Glutamatergic neuron (in vitro differentiated cells): ENCODE data around the gene RHAG. TPM values are rescaled to one million over a fixed set of nuclear protein-coding genes. Genes with fewer than 3 reads are reported as not detected.

Source experiments
- DNase-seq: peaks from one replicate; pipeline ENCODE4 v3.0.0; 2022
- H3K27ac Mint-ChIP-seq: one replicate; pipeline ENCODE4 v1.8.0; 2020; ENCODE audit warnings: mild to moderate bottlenecking, mixed read lengths, inconsistent platforms; ENCODE audit not compliant: unreplicated experiment
- H3K27me3 Mint-ChIP-seq: one replicate; pipeline ENCODE4 v1.8.0; 2020; ENCODE audit warnings: mild to moderate bottlenecking, moderate library complexity, mixed read lengths, inconsistent platforms; ENCODE audit not compliant: unreplicated experiment
- H3K36me3 Mint-ChIP-seq: one replicate; pipeline ENCODE4 v1.8.0; 2020; ENCODE audit warnings: mild to moderate bottlenecking, mixed read lengths, inconsistent platforms; ENCODE audit not compliant: unreplicated experiment
- H3K4me1 Mint-ChIP-seq: one replicate; pipeline ENCODE4 v1.8.0; 2020; ENCODE audit warnings: mild to moderate bottlenecking, low read depth, mixed read lengths, inconsistent platforms; ENCODE audit not compliant: unreplicated experiment
- H3K4me3 Mint-ChIP-seq: one replicate; pipeline ENCODE4 v1.8.0; 2020; ENCODE audit warnings: mild to moderate bottlenecking, mixed read lengths, inconsistent platforms; ENCODE audit not compliant: unreplicated experiment
- H3K9me3 Mint-ChIP-seq: one replicate; pipeline ENCODE4 v1.8.0; 2020; ENCODE audit warnings: mild to moderate bottlenecking, moderate library complexity, mixed read lengths, inconsistent platforms; ENCODE audit not compliant: unreplicated experiment
- CTCF ChIP-seq: fragments of 200-600 bp; sonication (generic); IDR thresholded peaks from one replicate; pipeline ENCODE4 v1.5.0; 2021; ENCODE audit not compliant: partially characterized antibody, unreplicated experiment
- total RNA-seq: library from RNA; stranded (reverse); fragmentation: NEBNext Ultra II Directional; extraction: Animal tissue kit (Norgen Biotek cat#: 25700); gene quantifications from one replicate; pipeline ENCODE4 v1.2.1, GENCODE V29; 2021; ENCODE audit not compliant: unreplicated experiment

The RHAG gene
- total RNA-seq, 1 donor from 2014 or later: not detected

- H3K27ac Mint-ChIP-seq: no peak overlapping the region
- H3K27me3 Mint-ChIP-seq: no peaks in the 10 kb centered on the region
Measured at GRCh38 chr6:49662231-49662891, 25.7 kb upstream of the RHAG start.

GRCh38 chr6:49653942-49654341, 17.3 kb upstream of the RHAG start:
- Mint-ChIP-seq H3K4me1 (no peaks in the 10 kb centered on the region), H3K27me3 (no peaks in the 10 kb centered on the region), H3K27ac (no peak overlapping the region), H3K9me3 (no peaks in the 10 kb centered on the region), H3K4me3 (no peak overlapping the region), H3K36me3 (no peaks in the 10 kb centered on the region)
- no peak for TF ChIP-seq CTCF
- no peak for DNase-seq

More at GRCh38 chr6:49662231-49662891, 25.7 kb upstream of the RHAG start:
- H3K4me1 Mint-ChIP-seq: no peaks in the 10 kb centered on the region
- no peaks in the 10 kb centered on the region for H3K9me3 Mint-ChIP-seq
- H3K4me3 Mint-ChIP-seq: no peak overlapping the region
- no peak for TF ChIP-seq CTCF
- no peak for DNase-seq
- no peaks in the 10 kb centered on the region for H3K36me3 Mint-ChIP-seq

- TF ChIP-seq CTCF: no peak
- H3K36me3 Mint-ChIP-seq: no peaks in the 10 kb centered on the region
- DNase-seq: no peak
- no peaks in the 10 kb centered on the region for H3K27me3 Mint-ChIP-seq
- H3K9me3 Mint-ChIP-seq: no peaks in the 10 kb centered on the region
- no peak overlapping the region for H3K4me3 Mint-ChIP-seq
- no peaks in the 10 kb centered on the region for H3K4me1 Mint-ChIP-seq
- no peak overlapping the region for H3K27ac Mint-ChIP-seq
Measured at GRCh38 chr6:49653438-49653837, 16.8 kb upstream of the RHAG start.

GRCh38 chr6:49651239-49651638, 14.6 kb upstream of the RHAG start:
- TF ChIP-seq CTCF: no peak
- H3K27me3 Mint-ChIP-seq: no peaks in the 10 kb centered on the region
- H3K4me3 Mint-ChIP-seq: no peak overlapping the region
- H3K36me3 Mint-ChIP-seq: no peaks in the 10 kb centered on the region
- no peaks in the 10 kb centered on the region for H3K9me3 Mint-ChIP-seq
- H3K4me1 Mint-ChIP-seq: no peaks in the 10 kb centered on the region
- H3K27ac Mint-ChIP-seq: no peak overlapping the region
- DNase-seq: no peak

GRCh38 chr6:49649988-49650387, 13.3 kb upstream of the RHAG start:
- no peak for TF ChIP-seq CTCF
- H3K4me1 Mint-ChIP-seq: no peaks in the 10 kb centered on the region
- no peak overlapping the region for H3K4me3 Mint-ChIP-seq
- H3K36me3 Mint-ChIP-seq: no peaks in the 10 kb centered on the region
- H3K27ac Mint-ChIP-seq: no peak overlapping the region
- no peaks in the 10 kb centered on the region for H3K9me3 Mint-ChIP-seq
- no peaks in the 10 kb centered on the region for H3K27me3 Mint-ChIP-seq
- no peak for DNase-seq
